K562 (cell line): ENCODE data around the gene APBA2. TPM values are rescaled to one million over a fixed set of nuclear protein-coding genes. Genes with fewer than 3 reads are reported as not detected.

ENCODE experiments used
- CTBP1 ChIP-seq: fragments of 450-650 bp; IDR thresholded peaks from 2 replicates; pipeline ENCODE4 v1.6.1; 2016; ENCODE audit warnings: borderline replicate concordance
- GATAD2A ChIP-seq: fragments of 450-650 bp; IDR thresholded peaks from 2 replicates; pipeline ENCODE4 v1.6.1; 2017
- HNRNPL ChIP-seq: fragments of 200-400 bp; formaldehyde crosslinking; IDR thresholded peaks from 2 replicates; pipeline ENCODE4 v1.6.1; 2017; ENCODE audit warnings: low read depth, mild to moderate bottlenecking, low read length
- KDM4B ChIP-seq, 2 experiments: fragments of 450-650 bp in 1 of 2; sonication (generic) in 1 of 2; IDR thresholded peaks; 2 replicates each; pipeline ENCODE4 v1.6.1; 2016 to 2017; ENCODE audit warnings: borderline replicate concordance in 2 of 2, antibody characterized with exemption in 1 of 2, low read depth in 1 of 2, mild to moderate bottlenecking in 1 of 2
- MCM3 ChIP-seq: fragments of 450-650 bp; IDR thresholded peaks from 2 replicates; pipeline ENCODE4 v1.6.1; 2016
- MYBL2 ChIP-seq, 2 experiments: fragments of 450-650 bp in 1 of 2; sonication (generic) in 1 of 2; formaldehyde crosslinking in 1 of 2; IDR thresholded peaks; 2 replicates each; pipeline versions ENCODE4 v1.6.1 to v1.8.1; 2017 to 2022; ENCODE audit warnings: borderline replicate concordance in 1 of 2, inconsistent platforms in 1 of 2, low read depth in 1 of 2, mild to moderate bottlenecking in 1 of 2, missing genetic modification reagents in 1 of 2, moderate library complexity in 1 of 2
- NCOA4 ChIP-seq: fragments of 450-650 bp; IDR thresholded peaks from 2 replicates; pipeline ENCODE4 v1.6.1; 2018; ENCODE audit warnings: mild to moderate bottlenecking; ENCODE audit not compliant: partially characterized antibody
- RBM17 ChIP-seq: fragments of 200-400 bp; formaldehyde crosslinking; IDR thresholded peaks from 2 replicates; pipeline ENCODE4 v1.6.1; 2017; ENCODE audit warnings: low read depth, mild to moderate bottlenecking, low read length, borderline replicate concordance
- SMARCB1 ChIP-seq: IDR thresholded peaks from 2 replicates; pipeline ENCODE4 v1.6.1; 2011; ENCODE audit warnings: improper control_type of control experiment, low read depth; ENCODE audit not compliant: insufficient read length
- TCF7 ChIP-seq: sonication (generic); IDR thresholded peaks from 2 replicates; pipeline ENCODE4 v1.6.1; 2016; ENCODE audit warnings: antibody characterized with exemption, borderline replicate concordance
- ZBTB17 ChIP-seq: fragments of 450-650 bp; formaldehyde crosslinking; IDR thresholded peaks from 2 replicates; pipeline ENCODE4 v1.4.0; 2020; ENCODE audit warnings: mild to moderate bottlenecking
- ZNF165 ChIP-seq: fragments of 250-450 bp; sonication (Bioruptor Pico); IDR thresholded peaks from 2 replicates; pipeline ENCODE4 v1.4.0; 2020; ENCODE audit warnings: borderline replicate concordance
- polyA plus RNA-seq, 8 experiments: library from polyadenylated mRNA; depleted of rRNA in 4 of 8; stranded (reverse) in 5 of 8; unstranded in 3 of 8; fragments of >200 nt; fragmentation: Nextera tagmentation in 2 of 8; fragmentation: Illumina TruSeq in 1 of 8; extraction: Ambion mirVana in 2 of 8; extraction: Trizol in 1 of 8; gene quantifications; 2 replicates each; pipeline versions ENCODE4 v1.2.1 to v1.2.3, GENCODE V29; 2011 to 2014; ENCODE audit warnings: inconsistent platforms in 1 of 8, missing spikeins in 1 of 8
- total RNA-seq, 7 experiments: library from RNA; depleted of rRNA in 6 of 7; stranded (reverse); fragments of >200 nt in 6 of 7; fragmentation: Illumina TruSeq in 2 of 7; extraction: Trizol in 2 of 7; gene quantifications; 2 replicates each; pipeline versions ENCODE4 v1.2.1 to v1.2.3, GENCODE V29; 2011 to 2021; ENCODE audit warnings: low replicate concordance in 1 of 7
- TF ChIP-seq, protein P1 (sequence below): fragments of 450-650 bp; IDR thresholded peaks from 2 replicates; pipeline ENCODE4 v1.6.1; 2018; ENCODE audit not compliant: partially characterized antibody
- TF ChIP-seq, protein P2 (sequence below): sonication (generic); formaldehyde crosslinking; IDR thresholded peaks from 2 replicates; pipeline ENCODE4 v1.8.0; 2022; ENCODE audit warnings: mild to moderate bottlenecking, low read depth, missing genetic modification reagents
- TF ChIP-seq, protein P3 (sequence below): fragments of 450-650 bp; IDR thresholded peaks from 2 replicates; pipeline ENCODE4 v1.6.1; 2016; ENCODE audit warnings: antibody characterized with exemption
- TF ChIP-seq, protein P4 (sequence below): fragments of 450-650 bp; IDR thresholded peaks from 2 replicates; pipeline ENCODE4 v1.6.1; 2014; ENCODE audit warnings: low read depth, mild to moderate bottlenecking, moderate library complexity, borderline replicate concordance
- TF ChIP-seq, protein P5 (sequence below): IDR thresholded peaks from 2 replicates; pipeline ENCODE4 v1.6.1; 2011; ENCODE audit not compliant: insufficient read length; ENCODE audit errors: extremely low read depth
- TF ChIP-seq, protein P6 (sequence below): fragments of 250-450 bp; sonication (Bioruptor Pico); IDR thresholded peaks from 2 replicates; pipeline ENCODE4 v1.8.0; 2022; ENCODE audit warnings: moderate library complexity, mild to moderate bottlenecking, inconsistent platforms

Gene APBA2
- total and polyA plus RNA-seq, 9 of the 15 experiments (the other 6 are each of a cell fraction or from before 2014, with no cell fraction given) = 0.24 to 40.9 (median 25.2) TPM

DNA sequence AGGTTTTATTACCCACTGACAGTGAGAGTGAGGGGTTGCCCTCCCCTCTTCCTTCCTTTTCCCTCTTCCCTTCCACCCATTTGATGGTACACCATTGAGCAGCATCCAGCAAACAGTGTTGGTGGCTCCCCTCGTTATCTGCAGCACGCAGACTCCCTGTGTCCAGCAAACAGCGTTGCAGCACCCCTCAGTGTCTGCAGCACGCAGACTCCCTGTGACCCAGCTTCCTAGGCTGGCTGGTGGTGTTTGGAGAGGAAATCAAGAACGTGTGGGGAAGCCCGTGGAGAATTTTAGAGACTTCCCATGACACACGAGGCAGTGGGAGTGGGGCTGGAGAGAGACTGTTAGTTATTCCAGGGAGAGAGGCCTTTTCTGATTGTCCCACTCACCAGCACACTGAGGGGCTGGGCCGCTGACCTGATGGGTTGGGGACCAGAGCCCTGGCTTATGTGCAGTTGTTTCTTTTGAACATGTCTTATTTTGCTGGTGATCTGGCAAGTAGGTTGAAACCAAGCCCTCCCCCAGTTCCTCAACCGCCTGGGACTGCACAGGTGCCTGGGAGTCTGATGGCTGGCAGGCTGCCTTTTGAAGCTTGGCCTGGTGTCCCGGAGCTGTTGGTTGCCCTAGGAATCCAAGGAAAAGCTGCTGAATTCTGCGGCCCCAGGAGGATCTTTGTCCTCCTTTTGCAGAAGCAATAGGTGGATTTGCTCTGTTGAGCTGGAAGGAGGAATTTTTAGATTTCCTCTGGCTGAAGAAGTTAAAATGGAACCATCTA is 19.0 kb downstream of the APBA2 start (continued):
- TF ChIP-seq CTBP1 (peak; percentile 91), ZBTB17 (no peak), NCOA4 (no peak), TCF7 (no peak), SMARCB1 (no peak), MCM3 (no peak), GATAD2A (no peak), ZNF165 (CRISPR knock-in tag) (no peak), KDM4B (IDR thresholded peaks at IDR 0.05; ENCODE audit: borderline replicate concordance in 2 of 2, low read depth in 1 of 2) (no peak), HNRNPL (no peak), RBM17 (no peak), MYBL2 (IDR thresholded peaks at IDR 0.05; ENCODE audit: low read depth) (no peak), MYBL2 (CRISPR knock-in tag; IDR thresholded peaks at IDR 0.05; ENCODE audit: borderline replicate concordance) (no peak)
- TF ChIP-seq, protein P1, sequence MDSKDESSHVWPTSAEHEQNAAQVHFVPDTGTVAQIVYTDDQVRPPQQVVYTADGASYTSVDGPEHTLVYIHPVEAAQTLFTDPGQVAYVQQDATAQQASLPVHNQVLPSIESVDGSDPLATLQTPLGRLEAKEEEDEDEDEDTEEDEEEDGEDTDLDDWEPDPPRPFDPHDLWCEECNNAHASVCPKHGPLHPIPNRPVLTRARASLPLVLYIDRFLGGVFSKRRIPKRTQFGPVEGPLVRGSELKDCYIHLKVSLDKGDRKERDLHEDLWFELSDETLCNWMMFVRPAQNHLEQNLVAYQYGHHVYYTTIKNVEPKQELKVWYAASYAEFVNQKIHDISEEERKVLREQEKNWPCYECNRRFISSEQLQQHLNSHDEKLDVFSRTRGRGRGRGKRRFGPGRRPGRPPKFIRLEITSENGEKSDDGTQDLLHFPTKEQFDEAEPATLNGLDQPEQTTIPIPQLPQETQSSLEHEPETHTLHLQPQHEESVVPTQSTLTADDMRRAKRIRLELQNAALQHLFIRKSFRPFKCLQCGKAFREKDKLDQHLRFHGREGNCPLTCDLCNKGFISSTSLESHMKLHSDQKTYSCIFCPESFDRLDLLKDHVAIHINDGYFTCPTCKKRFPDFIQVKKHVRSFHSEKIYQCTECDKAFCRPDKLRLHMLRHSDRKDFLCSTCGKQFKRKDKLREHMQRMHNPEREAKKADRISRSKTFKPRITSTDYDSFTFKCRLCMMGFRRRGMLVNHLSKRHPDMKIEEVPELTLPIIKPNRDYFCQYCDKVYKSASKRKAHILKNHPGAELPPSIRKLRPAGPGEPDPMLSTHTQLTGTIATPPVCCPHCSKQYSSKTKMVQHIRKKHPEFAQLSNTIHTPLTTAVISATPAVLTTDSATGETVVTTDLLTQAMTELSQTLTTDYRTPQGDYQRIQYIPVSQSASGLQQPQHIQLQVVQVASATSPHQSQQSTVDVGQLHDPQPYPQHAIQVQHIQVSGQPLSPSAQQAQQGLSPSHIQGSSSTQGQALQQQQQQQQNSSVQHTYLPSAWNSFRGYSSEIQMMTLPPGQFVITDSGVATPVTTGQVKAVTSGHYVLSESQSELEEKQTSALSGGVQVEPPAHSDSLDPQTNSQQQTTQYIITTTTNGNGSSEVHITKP = no peak
- TF ChIP-seq, protein P2, sequence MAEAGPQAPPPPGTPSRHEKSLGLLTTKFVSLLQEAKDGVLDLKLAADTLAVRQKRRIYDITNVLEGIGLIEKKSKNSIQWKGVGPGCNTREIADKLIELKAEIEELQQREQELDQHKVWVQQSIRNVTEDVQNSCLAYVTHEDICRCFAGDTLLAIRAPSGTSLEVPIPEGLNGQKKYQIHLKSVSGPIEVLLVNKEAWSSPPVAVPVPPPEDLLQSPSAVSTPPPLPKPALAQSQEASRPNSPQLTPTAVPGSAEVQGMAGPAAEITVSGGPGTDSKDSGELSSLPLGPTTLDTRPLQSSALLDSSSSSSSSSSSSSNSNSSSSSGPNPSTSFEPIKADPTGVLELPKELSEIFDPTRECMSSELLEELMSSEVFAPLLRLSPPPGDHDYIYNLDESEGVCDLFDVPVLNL (CRISPR knock-in tag) = no peak
- TF ChIP-seq, protein P3, sequence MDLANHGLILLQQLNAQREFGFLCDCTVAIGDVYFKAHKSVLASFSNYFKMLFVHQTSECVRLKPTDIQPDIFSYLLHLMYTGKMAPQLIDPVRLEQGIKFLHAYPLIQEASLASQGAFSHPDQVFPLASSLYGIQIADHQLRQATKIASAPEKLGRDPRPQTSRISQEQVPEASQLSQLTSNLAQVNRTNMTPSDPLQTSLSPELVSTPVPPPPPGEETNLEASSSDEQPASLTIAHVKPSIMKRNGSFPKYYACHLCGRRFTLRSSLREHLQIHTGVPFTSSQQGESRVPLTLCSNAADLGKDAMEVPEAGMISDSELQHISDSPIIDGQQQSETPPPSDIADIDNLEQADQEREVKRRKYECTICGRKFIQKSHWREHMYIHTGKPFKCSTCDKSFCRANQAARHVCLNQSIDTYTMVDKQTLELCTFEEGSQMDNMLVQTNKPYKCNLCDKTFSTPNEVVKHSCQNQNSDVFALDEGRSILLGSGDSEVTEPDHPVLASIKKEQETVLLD = peak; percentile 64; the same call in 1 of the 2 replicates
- TF ChIP-seq, protein P4, sequence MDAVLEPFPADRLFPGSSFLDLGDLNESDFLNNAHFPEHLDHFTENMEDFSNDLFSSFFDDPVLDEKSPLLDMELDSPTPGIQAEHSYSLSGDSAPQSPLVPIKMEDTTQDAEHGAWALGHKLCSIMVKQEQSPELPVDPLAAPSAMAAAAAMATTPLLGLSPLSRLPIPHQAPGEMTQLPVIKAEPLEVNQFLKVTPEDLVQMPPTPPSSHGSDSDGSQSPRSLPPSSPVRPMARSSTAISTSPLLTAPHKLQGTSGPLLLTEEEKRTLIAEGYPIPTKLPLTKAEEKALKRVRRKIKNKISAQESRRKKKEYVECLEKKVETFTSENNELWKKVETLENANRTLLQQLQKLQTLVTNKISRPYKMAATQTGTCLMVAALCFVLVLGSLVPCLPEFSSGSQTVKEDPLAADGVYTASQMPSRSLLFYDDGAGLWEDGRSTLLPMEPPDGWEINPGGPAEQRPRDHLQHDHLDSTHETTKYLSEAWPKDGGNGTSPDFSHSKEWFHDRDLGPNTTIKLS = no peak
- TF ChIP-seq, protein P5, sequence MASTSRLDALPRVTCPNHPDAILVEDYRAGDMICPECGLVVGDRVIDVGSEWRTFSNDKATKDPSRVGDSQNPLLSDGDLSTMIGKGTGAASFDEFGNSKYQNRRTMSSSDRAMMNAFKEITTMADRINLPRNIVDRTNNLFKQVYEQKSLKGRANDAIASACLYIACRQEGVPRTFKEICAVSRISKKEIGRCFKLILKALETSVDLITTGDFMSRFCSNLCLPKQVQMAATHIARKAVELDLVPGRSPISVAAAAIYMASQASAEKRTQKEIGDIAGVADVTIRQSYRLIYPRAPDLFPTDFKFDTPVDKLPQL = no peak
- TF ChIP-seq, protein P6, sequence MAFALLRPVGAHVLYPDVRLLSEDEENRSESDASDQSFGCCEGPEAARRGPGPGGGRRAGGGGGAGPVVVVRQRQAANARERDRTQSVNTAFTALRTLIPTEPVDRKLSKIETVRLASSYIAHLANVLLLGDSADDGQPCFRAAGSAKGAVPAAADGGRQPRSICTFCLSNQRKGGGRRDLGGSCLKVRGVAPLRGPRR (CRISPR knock-in tag) = no peak
